Endothelial cell of umbilical vein (primary cell): ENCODE results near the gene GOLGA3. TPM values are rescaled to one million over a fixed set of nuclear protein-coding genes. Genes with fewer than 3 reads are reported as not detected.
"Not testable (repeated sequence)": the region's sequence is repeated elsewhere in the genome, so short reads cannot be mapped to it uniquely, and the experiment has no call there.

Source experiments
- BruUV-seq: library from RNA; stranded (reverse); fragments of 400-500 nt; replicated peaks from 2 replicates; lab custom pipeline; 2021; lab: Mats Ljungman, UMichigan
- CTCF ChIA-PET: fragments of 300-600, 350-600 bp; sonication (Branson Sonifier 250); formaldehyde crosslinking; loops from one replicate; lab custom pipeline; 2021; ENCODE audit warnings: antibody characterized with exemption, inconsistent platforms; lab: Charles Lee
- POLR2A ChIA-PET: fragments of 300-600, 350-600 bp; sonication (Branson Sonifier 250); formaldehyde crosslinking; loops from one replicate; lab custom pipeline; 2021; ENCODE audit warnings: antibody characterized with exemption, inconsistent platforms; lab: Charles Lee
- DNase-seq: peaks from one replicate; pipeline ENCODE4 v3.0.0-alpha.2; 2011; ENCODE audit warnings: low read depth, low spot score
- FAIRE-seq: peaks from 2 replicates; lab custom pipeline; 2011; peaks lifted over from hg19 to GRCh38; lab: Jason Lieb, UNC
- H2AFZ ChIP-seq: 2 replicates; pipeline ENCODE4 v1.6.0; 2012; ENCODE audit warnings: low read depth, low read length, control low read depth, inconsistent platforms
- H3K27ac ChIP-seq: 2 replicates; pipeline ENCODE4 v1.5.1; 2011; ENCODE audit warnings: low read depth, mild to moderate bottlenecking, control low read depth, low read length, moderate library complexity; ENCODE audit not compliant: insufficient read depth
- H3K27me3 ChIP-seq, 2 experiments: 2 replicates each; pipeline versions ENCODE4 v1.6.0 to v1.6.1; 2011; ENCODE audit warnings: low read length in 2 of 2, mixed read lengths in 1 of 2; ENCODE audit not compliant: control insufficient read depth in 2 of 2, insufficient read depth in 2 of 2
- H3K36me3 ChIP-seq, 2 experiments: 2 replicates in 1 of 2; 3 replicates in 1 of 2; pipeline ENCODE4 v1.5.1; 2011; ENCODE audit warnings: low read length in 2 of 2, mild to moderate bottlenecking in 1 of 2, moderate library complexity in 1 of 2; ENCODE audit not compliant: control insufficient read depth in 2 of 2, insufficient read depth in 2 of 2; ENCODE audit errors: extremely low read depth in 1 of 2
- H3K4me1 ChIP-seq: 3 replicates; pipeline ENCODE4 v1.5.1; 2011; ENCODE audit warnings: mild to moderate bottlenecking, low read length; ENCODE audit not compliant: control insufficient read depth, insufficient read depth; ENCODE audit errors: extremely low read depth
- H3K4me2 ChIP-seq: 2 replicates; pipeline ENCODE4 v1.6.1; 2011; ENCODE audit warnings: low read length, control low read depth, mixed read lengths; ENCODE audit not compliant: insufficient read depth
- H3K4me3 ChIP-seq, 3 experiments: fragments of 200-600 bp in 1 of 3; sonication (generic), shearing (Covaris generic) in 1 of 3; replicated peaks in 1 of 3; 2 replicates each; pipeline ENCODE4 v1.5.1; 2011 to 2016; ENCODE audit warnings: control low read depth in 3 of 3, low read length in 3 of 3, mild to moderate bottlenecking in 2 of 3, inconsistent platforms in 1 of 3, low read depth in 1 of 3, moderate library complexity in 1 of 3; ENCODE audit not compliant: insufficient read depth in 1 of 3
- H3K79me2 ChIP-seq: 2 replicates; pipeline ENCODE4 v1.6.0; 2012; ENCODE audit warnings: low read length, inconsistent platforms; ENCODE audit not compliant: control insufficient read depth, insufficient read depth
- H3K9ac ChIP-seq: replicated peaks from 2 replicates; pipeline ENCODE3; 2011; ENCODE audit warnings: low read length, control low read depth; ENCODE audit not compliant: insufficient read depth; ENCODE audit errors: extremely low read depth
- H3K9me1 ChIP-seq: replicated peaks from 3 replicates; pipeline ENCODE4 v1.6.0; 2011; ENCODE audit warnings: mild to moderate bottlenecking, low read length; ENCODE audit not compliant: control insufficient read depth, insufficient read depth; ENCODE audit errors: extremely low read depth
- H3K9me3 ChIP-seq: replicated peaks from 2 replicates; pipeline ENCODE4 v1.5.1; 2012; ENCODE audit warnings: low read length, inconsistent platforms; ENCODE audit not compliant: control insufficient read depth, insufficient read depth
- H4K20me1 ChIP-seq: replicated peaks from 2 replicates; pipeline ENCODE3; 2011; ENCODE audit warnings: mild to moderate bottlenecking, low read length; ENCODE audit not compliant: control insufficient read depth, insufficient read depth; ENCODE audit errors: extremely low read depth
- GATA2 ChIP-seq: IDR thresholded peaks from 2 replicates; pipeline ENCODE4 v1.7.0; 2011; ENCODE audit warnings: low read depth, mild to moderate bottlenecking, moderate library complexity, mixed read lengths, low read length; ENCODE audit not compliant: insufficient read length, insufficient read depth
- POLR2A ChIP-seq: IDR thresholded peaks from 2 replicates; pipeline ENCODE4 v1.6.1; 2012; ENCODE audit warnings: low read depth, mild to moderate bottlenecking, control low read depth, low read length
- dilution Hi-C: fragments of 300-500 bp; cut with MboI; formaldehyde crosslinking; loops from one replicate; pipeline ENCODE4 v1.15.0; 2019; ENCODE audit warnings: low sequenced_read_pairs; ENCODE audit not compliant: extremely low pct_ligation_motif_present
- intact Hi-C: fragments of 100-400 bp; cut with micrococcal nuclease; formaldehyde crosslinking; loops from one replicate; pipeline ENCODE4 v1.10.0; 2022
- polyA plus RNA-seq, 4 experiments: library from polyadenylated mRNA; depleted of rRNA in 3 of 4; stranded (reverse) in 3 of 4; unstranded in 1 of 4; fragments of >200 nt; gene quantifications; 2 replicates each; pipeline versions ENCODE4 v1.2.1 to v1.2.3, GENCODE V29; 2011 to 2012; ENCODE audit warnings: missing spikeins in 1 of 4
- total RNA-seq: library from RNA; stranded (reverse); gene quantifications from 2 replicates; pipeline ENCODE4 v1.2.3, GENCODE V29; 2021
- TF ChIP-seq, protein P1 (sequence below): IDR thresholded peaks from 2 replicates; pipeline ENCODE4 v1.6.1; 2011; ENCODE audit not compliant: insufficient read depth, insufficient read length

The GOLGA3 gene
- total and polyA plus RNA-seq, 2 donors (not counting 3 experiments of a cell fraction or from before 2014, with no cell fraction given), result 18.4 to 86.0 TPM

DNA sequence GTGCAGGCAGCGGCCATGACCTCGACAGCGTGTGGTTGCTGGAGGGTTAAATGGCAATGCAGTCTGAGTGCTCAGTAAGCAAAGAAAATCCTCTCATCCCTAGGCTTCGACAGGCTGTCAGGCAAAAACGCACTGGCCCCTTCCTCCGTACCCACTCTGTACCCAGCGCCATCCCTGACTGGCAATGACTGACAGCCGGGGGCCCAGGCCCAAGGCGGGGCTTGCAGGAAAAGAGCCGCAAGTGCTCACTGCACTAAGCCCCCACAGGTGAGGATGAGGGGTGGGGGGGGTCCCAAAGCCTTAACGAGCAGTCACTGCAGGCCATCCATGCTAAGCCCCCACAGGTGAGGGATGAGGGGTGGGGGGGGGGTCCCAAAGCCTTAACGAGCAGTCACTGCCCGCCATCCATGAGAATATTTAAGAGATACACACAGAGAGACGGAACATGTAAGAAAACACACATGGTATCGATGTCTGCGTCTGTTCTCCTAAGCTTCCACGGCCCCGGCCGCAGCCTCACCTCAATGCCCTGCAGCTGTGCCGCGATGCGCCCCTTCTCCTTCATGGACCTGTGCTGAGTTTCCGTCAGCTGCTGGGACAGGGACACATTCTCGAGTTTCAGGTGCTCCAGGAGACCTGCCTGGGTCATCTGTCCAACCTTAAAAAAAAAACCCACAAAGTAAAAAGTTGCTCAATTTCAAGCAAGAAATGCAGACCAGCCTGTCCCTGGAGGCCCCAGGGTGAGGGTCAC, 30.7 kb downstream of the GOLGA3 start:
- H3K27ac ChIP-seq, result no peak overlapping the region
- FAIRE-seq, result no peak
- CTCF ChIA-PET, result no interaction called here

DNA sequence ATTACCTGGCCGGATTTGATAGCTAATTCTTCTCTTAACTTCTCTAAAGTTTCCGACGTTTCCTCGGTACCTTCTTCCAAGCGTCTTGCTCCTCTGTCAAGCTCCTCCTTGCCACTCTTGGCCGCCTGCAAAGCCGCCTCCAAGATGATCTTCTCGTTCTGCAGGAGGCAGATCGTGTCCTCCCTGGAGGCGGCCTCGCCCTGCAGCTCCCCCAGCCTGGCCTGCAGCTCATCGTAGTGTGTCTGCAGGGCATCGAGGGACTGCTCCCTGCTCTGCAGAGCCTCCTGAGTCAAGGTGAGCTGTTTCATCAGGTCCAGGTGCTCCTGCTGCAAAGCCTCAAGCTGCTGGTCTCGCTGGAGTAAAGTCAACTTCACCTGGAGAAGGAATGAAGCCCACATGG, 32.8 kb downstream of the GOLGA3 start:
- no peak overlapping the region for H3K9ac ChIP-seq
- H3K9me1 ChIP-seq, result no peaks in the 10 kb centered on the region
- no peak overlapping the region for H3K4me3 ChIP-seq
- no peaks in the 10 kb centered on the region for H3K9me3 ChIP-seq
- peaks cover 6% of the 10 kb centered on the region for H3K79me2 ChIP-seq
- no peak overlapping the region for H2AFZ ChIP-seq
- no peak overlapping the region for H3K4me2 ChIP-seq
- TF ChIP-seq, protein P1, sequence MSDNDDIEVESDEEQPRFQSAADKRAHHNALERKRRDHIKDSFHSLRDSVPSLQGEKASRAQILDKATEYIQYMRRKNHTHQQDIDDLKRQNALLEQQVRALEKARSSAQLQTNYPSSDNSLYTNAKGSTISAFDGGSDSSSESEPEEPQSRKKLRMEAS, result no peak
- TF ChIP-seq GATA2, result no peak
- DNase-seq, result no peak
- BruUV-seq, result TSS peak; percentile 22
- intact Hi-C loops, result no loop called here
- no peaks in the 10 kb centered on the region for H3K27me3 ChIP-seq
- CTCF ChIA-PET, result no interaction called here
- dilution Hi-C loops, result no loop called here
- POLR2A ChIA-PET, result no interaction called here
- H3K4me1 ChIP-seq, result no peaks in the 10 kb centered on the region
- H3K36me3 ChIP-seq, result peaks cover 18 to 55% of the 10 kb centered on the region in 2 experiments
- H4K20me1 ChIP-seq, result no peaks in the 10 kb centered on the region
- FAIRE-seq, result no peak
- no peak overlapping the region for H3K27ac ChIP-seq

More for the DNA sequence above, 30.7 kb downstream of the GOLGA3 start:
- no peak for DNase-seq
- BruUV-seq, result no TSS peak
- H3K4me2 ChIP-seq, result no peak overlapping the region
- no peak overlapping the region for H3K9ac ChIP-seq
- H3K27me3 ChIP-seq, result no peaks in the 10 kb centered on the region
- intact Hi-C loops (no loop called here), dilution Hi-C loops (no loop called here)
- no peaks in the 10 kb centered on the region for H3K4me1 ChIP-seq
- H3K36me3 ChIP-seq, result peaks cover 25 to 60% of the 10 kb centered on the region in 2 experiments
- no peaks in the 10 kb centered on the region for H3K9me1 ChIP-seq
- no peak overlapping the region for H3K4me3 ChIP-seq
- no peak overlapping the region for H2AFZ ChIP-seq
- TF ChIP-seq POLR2A, result no peak
- TF ChIP-seq, protein P1, result no peak
- H3K9me3 ChIP-seq, result no peaks in the 10 kb centered on the region
- peaks cover 6% of the 10 kb centered on the region for H3K79me2 ChIP-seq
- POLR2A ChIA-PET, result no interaction called here
- no peaks in the 10 kb centered on the region for H4K20me1 ChIP-seq

DNA sequence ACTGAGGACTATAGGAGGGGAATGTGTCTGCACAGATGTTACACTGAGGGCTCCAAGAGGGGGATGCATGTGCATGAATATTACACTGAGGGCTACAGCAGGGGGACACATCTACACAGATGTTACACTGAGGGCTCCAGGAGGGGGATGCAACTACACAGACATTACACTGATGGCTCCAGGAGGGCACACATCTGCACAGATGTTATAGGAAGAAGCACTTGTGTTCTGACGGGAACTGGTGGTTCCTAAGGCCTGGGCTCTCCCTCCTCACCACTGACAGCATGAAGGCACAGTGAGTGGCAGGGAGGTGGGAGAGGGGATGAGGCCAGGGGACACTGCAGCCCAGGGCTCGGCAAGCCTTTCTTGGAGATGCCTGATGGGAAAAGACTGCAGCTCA, 36.7 kb downstream of the GOLGA3 start:
- not testable (repeated sequence) for BruUV-seq, H4K20me1 ChIP-seq

More for the DNA sequence above, 36.7 kb downstream of the GOLGA3 start:
- H3K9ac ChIP-seq, H3K4me1 ChIP-seq, H3K4me3 ChIP-seq, dilution Hi-C loops, H3K27me3 ChIP-seq, H3K27ac ChIP-seq, H2AFZ ChIP-seq, POLR2A ChIA-PET, H3K4me2 ChIP-seq, H3K79me2 ChIP-seq, FAIRE-seq, H3K9me3 ChIP-seq, H3K9me1 ChIP-seq, DNase-seq, intact Hi-C loops, CTCF ChIA-PET: not testable (repeated sequence)
- peaks cover 13 to 55% of the 10 kb centered on the region in 2 experiments for H3K36me3 ChIP-seq
